GM12878 (cell line): Measurements from ENCODE around the gene MYCBPAP. TPM values are rescaled to one million over a fixed set of nuclear protein-coding genes. Genes with fewer than 3 reads are reported as not detected.

Experiments used
- ATAC-seq: fragments of 200-7000 bp; cut with Tn5 transposase; 3 replicates; pipeline ENCODE4 v1.9.1; 2020; ENCODE audit warnings: mild to moderate bottlenecking, moderate library complexity
- BruUV-seq: library from RNA; stranded (reverse); fragments of 400-500 nt; replicated peaks from 2 replicates; lab custom pipeline; 2021; lab: Mats Ljungman, UMichigan
- CTCF ChIA-PET: fragments of 300-600 bp; sonication (Branson Sonifier 250); formaldehyde crosslinking; extraction: SDS; loops from one replicate; lab custom pipeline; 2021; ENCODE audit warnings: inconsistent platforms; lab: Yijun Ruan, JAX
- POLR2A ChIA-PET: fragments of 350-600 bp; formaldehyde crosslinking; extraction: SDS; loops from one replicate; lab custom pipeline; 2021; ENCODE audit warnings: inconsistent platforms; lab: Charles Lee
- RAD21 ChIA-PET: fragments of 300-600 bp; sonication (Branson Sonifier 250); formaldehyde crosslinking; loops from one replicate; lab custom pipeline; 2023; ENCODE audit warnings: antibody characterized with exemption; ENCODE audit not compliant: unreplicated experiment; lab: Charles Lee
- SMC1A ChIA-PET: fragments of 300-600 bp; sonication (Branson Sonifier 250); formaldehyde crosslinking; loops from one replicate; lab custom pipeline; 2023; ENCODE audit not compliant: unreplicated experiment, uncharacterized antibody; lab: Charles Lee
- DNase-seq: peaks from one replicate; pipeline ENCODE4 v3.0.0-alpha.2; 2011; ENCODE audit warnings: low read depth, low spot score
- FAIRE-seq: peaks from 3 replicates; lab custom pipeline; 2011; peaks lifted over from hg19 to GRCh38; lab: Jason Lieb, UNC
- H2AFZ ChIP-seq: 2 replicates; pipeline ENCODE4 v1.6.0; 2011; ENCODE audit warnings: low read depth, low read length, control low read depth; ENCODE audit not compliant: control insufficient read depth
- H3K27ac ChIP-seq: 2 replicates; pipeline ENCODE4 v1.5.1; 2011; ENCODE audit warnings: control low read depth; ENCODE audit not compliant: control insufficient read depth, insufficient read depth
- H3K27me3 ChIP-seq, 2 experiments: replicated peaks in 1 of 2; 2 replicates each; pipeline versions ENCODE4 v1.6.0 to v1.6.1; 2011; ENCODE audit warnings: low read length in 1 of 2; ENCODE audit not compliant: control insufficient read depth in 2 of 2, insufficient read depth in 2 of 2
- H3K36me3 ChIP-seq, 2 experiments: 2 replicates each; pipeline ENCODE4 v1.5.1; 2011; ENCODE audit warnings: low read length in 1 of 2; ENCODE audit not compliant: control insufficient read depth in 2 of 2, insufficient read depth in 2 of 2
- H3K4me1 ChIP-seq: 2 replicates; pipeline ENCODE4 v1.6.1; 2011; ENCODE audit warnings: mild to moderate bottlenecking, low read length, moderate library complexity, mixed read lengths; ENCODE audit not compliant: control insufficient read depth, insufficient read depth
- H3K4me2 ChIP-seq: 2 replicates; pipeline ENCODE4 v1.6.0; 2011; ENCODE audit warnings: control low read depth; ENCODE audit not compliant: control insufficient read depth, insufficient read depth
- H3K4me3 ChIP-seq: fragments of 200-600 bp; sonication (generic); 2 replicates; pipeline ENCODE4 v1.5.1; 2016
- H3K79me2 ChIP-seq: 2 replicates; pipeline ENCODE4 v1.6.0; 2011; ENCODE audit warnings: low read length; ENCODE audit not compliant: control insufficient read depth, insufficient read depth
- H3K9ac ChIP-seq: 2 replicates; pipeline ENCODE4 v1.8.0; 2011; ENCODE audit warnings: low read length, control low read depth, mixed read lengths; ENCODE audit not compliant: control insufficient read depth, insufficient read depth
- H3K9me3 ChIP-seq: replicated peaks from 3 replicates; pipeline ENCODE4 v1.5.1; 2011; ENCODE audit warnings: mild to moderate bottlenecking, low read length; ENCODE audit not compliant: control insufficient read depth, insufficient read depth
- H4K20me1 ChIP-seq: 2 replicates; pipeline ENCODE4 v1.6.0; 2011; ENCODE audit not compliant: control insufficient read depth, insufficient read depth
- CREM ChIP-seq: IDR thresholded peaks from 2 replicates; pipeline ENCODE4 v1.6.1; 2014; ENCODE audit warnings: antibody characterized with exemption, low read depth
- DPF2 ChIP-seq: fragments of 450-650 bp; IDR thresholded peaks from 2 replicates; pipeline ENCODE4 v1.6.1; 2017; ENCODE audit warnings: mild to moderate bottlenecking
- IKZF2 ChIP-seq, 2 experiments: fragments of 450-650 bp; IDR thresholded peaks; 2 replicates each; pipeline ENCODE4 v1.6.1; 2017; ENCODE audit warnings: mild to moderate bottlenecking in 2 of 2, moderate library complexity in 2 of 2
- IRF3 ChIP-seq: fragments of 450-650 bp; IDR thresholded peaks from 2 replicates; pipeline ENCODE4 v1.6.1; 2014; ENCODE audit warnings: mild to moderate bottlenecking
- MAX ChIP-seq: IDR thresholded peaks from 2 replicates; pipeline ENCODE4 v1.6.1; 2012; ENCODE audit warnings: low read depth, low read length, improper control_type of control experiment
- RELB ChIP-seq: fragments of 450-650 bp; IDR thresholded peaks from 2 replicates; pipeline ENCODE4 v1.6.1; 2017; ENCODE audit warnings: low read depth, mild to moderate bottlenecking, moderate library complexity
- SRF ChIP-seq, 2 experiments: IDR thresholded peaks; 2 replicates each; pipeline ENCODE4 v1.6.1; 2011; ENCODE audit warnings: low read depth in 2 of 2, low read length in 2 of 2, mild to moderate bottlenecking in 1 of 2, moderate library complexity in 1 of 2
- STAT3 ChIP-seq: IDR thresholded peaks from 2 replicates; pipeline ENCODE4 v1.6.1; 2011; ENCODE audit warnings: low read depth, low read length, improper control_type of control experiment
- TBL1XR1 ChIP-seq: IDR thresholded peaks from 2 replicates; pipeline ENCODE4 v1.6.1; 2012; ENCODE audit warnings: low read depth, low read length, improper control_type of control experiment
- WGBS: methylation state at CpG from one replicate; pipeline ENCODE4 v1.1.6; 2016; ENCODE audit warnings: low lambda C conversion rate; ENCODE audit not compliant: insufficient replicate concordance, insufficient coverage; ENCODE audit errors: missing lambda C conversion rate; 5-methylcytosine and 5-hydroxymethylcytosine counted together
- in situ Hi-C: fragments of 300-500 bp; cut with MboI; formaldehyde crosslinking; loops from 9 replicates; pipeline ENCODE4 v1.14.3; 2018; ENCODE audit warnings: mixed read lengths
- intact Hi-C: fragments of 100-400 bp; cut with micrococcal nuclease; formaldehyde crosslinking; loops from one replicate; pipeline ENCODE4 v1.14.2; 2022; ENCODE audit not compliant: unreplicated experiment
- polyA plus RNA-seq, 11 experiments: library from polyadenylated mRNA; depleted of rRNA in 4 of 11; unstranded in 6 of 11; stranded (reverse) in 5 of 11; fragments of >200 nt; fragmentation: Nextera tagmentation in 4 of 11; fragmentation: Illumina TruSeq in 1 of 11; extraction: Ambion mirVana in 4 of 11; extraction: Trizol in 1 of 11; gene quantifications; 1 replicate in 1 of 11; 2 replicates in 10 of 11; pipeline versions ENCODE4 v1.2.1 to v1.2.3, GENCODE V29; 2011 to 2016; ENCODE audit warnings: inconsistent platforms in 2 of 11, missing spikeins in 2 of 11, low read depth in 1 of 11
- total RNA-seq, 4 experiments: library from RNA; depleted of rRNA in 3 of 4; stranded (reverse); fragments of >200 nt in 3 of 4; fragmentation: Illumina TruSeq in 1 of 4; extraction: Trizol in 1 of 4; gene quantifications; 2 replicates each; pipeline versions ENCODE4 v1.2.1 to v1.2.3, GENCODE V29; 2013 to 2021

The MYCBPAP gene
- total and polyA plus RNA-seq, 10 of the 15 experiments (the other 5 are each of a cell fraction or from before 2014, with no cell fraction given): 0.23 to 2.7 (median 1.5) TPM

- Histone ChIP-seq H3K9ac (no peak overlapping the region), H3K36me3 (no peaks in the 10 kb centered on the region), H3K79me2 (no peaks in the 10 kb centered on the region), H2AFZ (no peak overlapping the region), H3K27me3 (no peaks in the 10 kb centered on the region; a peak in 1 of 4 replicates), H3K4me3 (no peak overlapping the region), H4K20me1 (no peaks in the 10 kb centered on the region), H3K4me1 (no peaks in the 10 kb centered on the region), H3K9me3 (no peaks in the 10 kb centered on the region), H3K27ac (no peak overlapping the region), H3K4me2 (no peak overlapping the region)
- ChIA-PET POLR2A (interaction anchor here (0.6 kb wide), 2 partner anchors 108 to 204 kb away, joined by 3 to 8 read pairs; no protein-coding TSS in a partner anchor), RAD21 (no interaction called here), SMC1A (no interaction called here), CTCF (interaction anchor here (0.6 kb wide), 1 partner anchor 17 kb away, joined by 3 read pairs; no protein-coding TSS in a partner anchor)
- FAIRE-seq: no peak
- ATAC-seq: no peak
- 80% methylated on average over 14 of the region's 14 CpGs for WGBS
- no TSS peak for BruUV-seq
- intact Hi-C loops: no loop called here
- TF ChIP-seq CREM (no peak), MAX (no peak), TBL1XR1 (no peak), RELB (no peak), SRF (IDR thresholded peaks at IDR 0.05; ENCODE audit: low read depth in 2 of 2, low read length in 2 of 2) (no peak), DPF2 (no peak), IRF3 (no peak), IKZF2 (IDR thresholded peaks at IDR 0.05) (no peak), STAT3 (no peak)
- in situ Hi-C loops: no loop called here
- DNase-seq: no peak
Observed at GRCh38 chr17:50461550-50462132, 46.6 kb upstream of the MYCBPAP start.
